Activated T-helper 1 cell treated with anti-CD3 and anti-CD28 coated beads, Interleukin-12 subunit alpha, Interleukin-12 subunit beta, Interleukin-2, Interleukin-4 antibody, amounts not matched to agents 30 ng/mL and 10 ng/mL and 1 ng/mL, durations not matched to agents 14 hours and 24 hours and 36 hours (primary cell): ENCODE measurements around the gene RPRM. TPM values are rescaled to one million over a fixed set of nuclear protein-coding genes. Genes with fewer than 3 reads are reported as not detected.
"Not testable (repeated sequence)": the region's sequence is repeated elsewhere in the genome, so short reads cannot be mapped to it uniquely, and the experiment has no call there.

Experiments used
- DNase-seq: peaks from one replicate; pipeline ENCODE4 v3.0.0; 2021; ENCODE audit warnings: low spot score
- H3K27ac Mint-ChIP-seq: one replicate; pipeline ENCODE4 v1.8.0; 2021; ENCODE audit warnings: mild to moderate bottlenecking, mixed read lengths
- H3K27me3 Mint-ChIP-seq: one replicate; pipeline ENCODE4 v1.8.0; 2022; ENCODE audit warnings: mild to moderate bottlenecking, moderate library complexity, mixed read lengths; ENCODE audit not compliant: insufficient read depth
- H3K36me3 Mint-ChIP-seq: one replicate; pipeline ENCODE4 v1.8.0; 2021; ENCODE audit warnings: low read depth, mixed read lengths
- H3K4me1 Mint-ChIP-seq: one replicate; pipeline ENCODE4 v1.8.0; 2021; ENCODE audit warnings: low read depth, mixed read lengths
- H3K4me3 Mint-ChIP-seq: one replicate; pipeline ENCODE4 v1.8.0; 2021; ENCODE audit warnings: mild to moderate bottlenecking, moderate library complexity, mixed read lengths
- H3K9me3 Mint-ChIP-seq: one replicate; pipeline ENCODE4 v1.8.0; 2021; ENCODE audit warnings: mixed read lengths
- intact Hi-C: fragments of 100-400 bp; cut with micrococcal nuclease; formaldehyde crosslinking; loops from one replicate; pipeline ENCODE4 v1.15.1; 2024
- total RNA-seq: library from RNA; stranded (reverse); gene quantifications from 2 replicates; pipeline ENCODE4 v1.2.3, GENCODE V29; 2022

Gene RPRM
- total RNA-seq, 1 donor from 2014 or later: not detected

DNA sequence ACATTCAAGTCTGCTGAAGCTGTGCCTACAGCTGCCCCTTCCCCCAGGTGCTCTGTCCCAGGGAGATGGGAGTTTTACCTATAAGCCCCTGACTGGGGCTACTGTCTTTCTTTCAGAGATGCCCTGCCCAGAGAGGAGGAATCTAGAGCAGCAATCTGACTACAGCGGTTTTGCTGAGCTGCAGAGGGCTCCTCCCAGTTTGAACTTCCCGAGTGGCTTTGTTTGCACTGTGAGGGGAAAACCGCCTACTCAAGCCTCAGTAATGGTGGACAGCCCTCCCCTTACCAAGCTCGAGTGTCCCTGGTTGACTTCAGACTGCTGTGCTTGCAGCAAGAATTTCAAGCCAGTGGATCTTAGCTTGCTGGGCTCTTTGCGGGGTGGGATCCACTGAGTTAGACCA, 35.9 kb downstream of the RPRM start:
- H3K4me1 Mint-ChIP-seq: not testable (repeated sequence)

DNA sequence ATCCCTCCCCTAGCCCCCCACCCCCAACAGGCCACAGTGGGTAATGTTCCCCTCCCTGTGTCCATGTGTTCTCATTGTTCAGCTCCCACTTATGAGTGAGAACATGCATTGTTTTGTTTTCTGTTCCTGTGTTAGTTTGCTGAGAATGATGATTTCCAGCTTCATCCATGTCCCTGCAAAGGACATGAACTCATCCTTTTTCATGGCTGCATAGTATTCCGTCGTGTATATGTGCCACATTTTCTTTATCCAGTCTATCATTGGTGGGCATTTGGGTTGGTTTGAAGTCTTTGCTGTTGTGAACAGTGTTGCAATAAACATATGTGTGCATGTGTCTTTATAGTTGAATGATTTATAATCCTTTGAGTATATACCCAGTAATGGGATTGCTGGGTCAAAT, 38.5 kb downstream of the RPRM start:
- peaks cover 23% of the 10 kb centered on the region for H3K9me3 Mint-ChIP-seq
- not testable (repeated sequence) for H3K4me1 Mint-ChIP-seq, H3K27ac Mint-ChIP-seq

More for the DNA sequence above, 35.9 kb downstream of the RPRM start:
- H3K4me3 Mint-ChIP-seq, intact Hi-C loops, DNase-seq, H3K27me3 Mint-ChIP-seq, H3K36me3 Mint-ChIP-seq, H3K27ac Mint-ChIP-seq: not testable (repeated sequence)
- H3K9me3 Mint-ChIP-seq: peaks cover 23% of the 10 kb centered on the region

DNA sequence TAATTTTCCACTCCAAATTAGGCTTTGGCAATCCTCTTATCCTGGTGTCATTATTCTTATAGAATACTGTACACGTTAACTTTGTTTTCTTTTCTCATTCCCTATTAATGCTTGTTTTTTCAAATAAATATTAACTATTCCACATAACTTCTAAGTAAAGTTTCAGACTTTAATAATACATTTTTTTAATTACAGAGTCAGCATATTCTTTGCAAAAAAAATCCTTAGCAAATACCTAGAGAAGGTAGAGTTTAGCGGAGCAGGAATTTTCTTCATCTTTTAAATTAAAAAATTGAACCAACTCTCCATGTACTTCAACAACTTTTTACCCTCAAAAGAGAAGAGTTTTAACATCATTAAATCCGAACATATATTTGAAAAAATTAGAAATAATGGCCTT, 45.2 kb downstream of the RPRM start:
- H3K27ac Mint-ChIP-seq: no peak overlapping the region

More for the DNA sequence above, 38.5 kb downstream of the RPRM start:
- intact Hi-C loops, H3K36me3 Mint-ChIP-seq, DNase-seq, H3K27me3 Mint-ChIP-seq, H3K4me3 Mint-ChIP-seq: not testable (repeated sequence)

DNA sequence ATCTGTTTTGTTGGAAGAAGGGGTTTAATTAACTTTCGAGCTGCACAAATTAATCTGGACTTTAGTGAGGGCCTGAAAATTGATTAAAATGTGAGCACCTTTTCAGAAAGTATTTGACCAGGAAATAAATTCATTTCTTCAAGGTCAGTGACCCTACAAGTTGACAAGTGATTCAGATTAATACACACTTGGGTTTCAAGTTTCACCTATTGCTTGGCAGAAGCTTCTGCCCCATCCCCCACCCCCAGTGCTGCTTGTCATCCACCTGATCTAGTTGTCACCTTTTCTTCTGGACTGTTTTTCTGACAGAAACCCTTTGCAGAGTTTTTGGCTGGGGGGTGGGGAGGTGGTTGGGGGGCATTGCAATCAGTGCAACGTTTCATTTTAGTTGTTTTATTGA, 46.2 kb downstream of the RPRM start:
- Mint-ChIP-seq H3K4me1 (no peaks in the 10 kb centered on the region), H3K27ac (no peak overlapping the region), H3K9me3 (no peaks in the 10 kb centered on the region), H3K27me3 (no peaks in the 10 kb centered on the region), H3K4me3 (no peak overlapping the region), H3K36me3 (no peaks in the 10 kb centered on the region)
- no peak for DNase-seq
- intact Hi-C loops: no loop called here

More for the DNA sequence above, 45.2 kb downstream of the RPRM start:
- no peaks in the 10 kb centered on the region for H3K4me1 Mint-ChIP-seq
- H3K36me3 Mint-ChIP-seq: no peaks in the 10 kb centered on the region
- intact Hi-C loops: no loop called here
- peaks cover 3% of the 10 kb centered on the region for H3K9me3 Mint-ChIP-seq
- no peak overlapping the region for H3K4me3 Mint-ChIP-seq
- no peaks in the 10 kb centered on the region for H3K27me3 Mint-ChIP-seq
- no peak for DNase-seq

GRCh38 chr2:153431114-153431513, 47.4 kb downstream of the RPRM start:
- Mint-ChIP-seq H3K27ac (no peak overlapping the region), H3K36me3 (no peaks in the 10 kb centered on the region), H3K4me1 (no peaks in the 10 kb centered on the region), H3K9me3 (no peaks in the 10 kb centered on the region), H3K27me3 (no peaks in the 10 kb centered on the region), H3K4me3 (no peak overlapping the region)
- DNase-seq: no peak
- intact Hi-C loops: no loop called here
